ENCODE measurements around the gene ADNP2.

DNA sequence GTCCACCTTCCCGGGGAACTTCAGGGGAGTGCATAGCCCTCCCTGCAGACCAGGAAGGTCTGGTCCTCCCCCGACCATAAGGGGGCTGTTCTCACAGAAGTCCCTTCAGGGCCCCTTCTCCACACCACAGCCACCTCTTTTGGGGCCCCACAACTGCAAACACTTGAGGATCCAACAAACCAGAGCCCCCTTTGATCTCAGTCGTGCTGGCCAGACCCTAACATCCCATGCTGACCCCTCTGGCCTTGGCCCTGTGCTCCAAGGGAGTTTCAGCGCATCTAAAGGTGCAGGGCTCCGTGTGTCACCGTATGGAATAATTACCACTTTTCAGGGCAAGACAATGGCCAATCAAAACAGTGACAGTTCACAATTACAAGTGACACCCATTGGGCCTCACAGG, 57.7 kb downstream of the ADNP2 start:
- TF ChIP-seq ARNT (IDR thresholded peaks at IDR 0.05) (no peak), YY1 (IDR thresholded peaks at IDR 0.05; ENCODE audit: insufficient read depth, insufficient replicate concordance, low read depth, low read length) (no peak), JUN (CRISPR knock-in tag; IDR thresholded peaks at IDR 0.05) (no peak), PHF5A (CRISPR knock-in tag; IDR thresholded peaks at IDR 0.05; ENCODE audit: low read depth, unreplicated experiment) (no peak), NFKB2 (CRISPR knock-in tag; IDR thresholded peaks at IDR 0.05; ENCODE audit: borderline replicate concordance) (no peak)
- TF ChIP-seq, protein P1, sequence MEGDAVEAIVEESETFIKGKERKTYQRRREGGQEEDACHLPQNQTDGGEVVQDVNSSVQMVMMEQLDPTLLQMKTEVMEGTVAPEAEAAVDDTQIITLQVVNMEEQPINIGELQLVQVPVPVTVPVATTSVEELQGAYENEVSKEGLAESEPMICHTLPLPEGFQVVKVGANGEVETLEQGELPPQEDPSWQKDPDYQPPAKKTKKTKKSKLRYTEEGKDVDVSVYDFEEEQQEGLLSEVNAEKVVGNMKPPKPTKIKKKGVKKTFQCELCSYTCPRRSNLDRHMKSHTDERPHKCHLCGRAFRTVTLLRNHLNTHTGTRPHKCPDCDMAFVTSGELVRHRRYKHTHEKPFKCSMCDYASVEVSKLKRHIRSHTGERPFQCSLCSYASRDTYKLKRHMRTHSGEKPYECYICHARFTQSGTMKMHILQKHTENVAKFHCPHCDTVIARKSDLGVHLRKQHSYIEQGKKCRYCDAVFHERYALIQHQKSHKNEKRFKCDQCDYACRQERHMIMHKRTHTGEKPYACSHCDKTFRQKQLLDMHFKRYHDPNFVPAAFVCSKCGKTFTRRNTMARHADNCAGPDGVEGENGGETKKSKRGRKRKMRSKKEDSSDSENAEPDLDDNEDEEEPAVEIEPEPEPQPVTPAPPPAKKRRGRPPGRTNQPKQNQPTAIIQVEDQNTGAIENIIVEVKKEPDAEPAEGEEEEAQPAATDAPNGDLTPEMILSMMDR (CRISPR knock-in tag; IDR thresholded peaks at IDR 0.05): no peak
